GM21447 (cell line): ENCODE data around the gene DLGAP1.
"Not testable (repeated sequence)": the region's sequence is repeated elsewhere in the genome, so short reads cannot be mapped to it uniquely, and the experiment has no call there.

Source experiments
- ATAC-seq: cut with Tn5 transposase; IDR thresholded peaks from one replicate; pipeline ENCODE4 v1.9.1; 2021; ENCODE audit not compliant: unreplicated experiment

DLGAP1 gene

DNA sequence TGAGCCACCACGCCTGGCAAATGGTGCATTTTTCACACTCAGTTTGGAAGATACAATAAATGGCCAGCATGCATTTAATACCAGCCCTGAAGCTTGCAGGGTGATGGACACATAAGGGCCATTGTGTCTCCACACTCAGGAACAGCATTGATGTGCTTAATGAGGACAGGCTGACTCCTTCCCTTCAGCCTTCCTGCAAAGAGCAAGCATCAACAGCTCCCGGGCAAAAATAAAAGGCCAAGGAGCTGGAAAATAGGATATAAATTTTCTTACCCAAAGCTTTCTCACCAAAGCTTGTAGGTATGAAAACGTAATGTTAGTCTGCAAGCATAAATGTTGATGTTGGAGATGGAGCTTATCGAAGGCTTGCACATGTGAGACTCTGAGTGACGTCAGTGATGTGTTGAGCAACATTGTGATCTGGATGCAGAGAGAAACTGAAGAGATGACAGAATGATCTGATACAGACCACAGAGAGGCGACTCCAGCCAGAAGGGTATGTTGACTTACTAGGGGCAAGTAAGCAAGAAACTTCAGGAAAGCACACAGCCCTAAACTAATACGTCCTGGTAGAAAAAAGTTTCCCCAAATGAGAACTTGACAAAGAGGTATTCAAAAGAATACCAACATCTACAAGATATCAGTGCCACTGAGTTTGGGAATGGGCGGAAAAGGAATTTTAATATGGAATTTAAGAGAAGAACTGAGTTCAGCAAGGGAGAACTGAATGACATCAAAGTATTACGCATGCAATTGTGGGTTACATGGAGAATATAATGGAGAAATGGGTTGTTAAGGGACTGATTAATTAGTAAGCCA lies 748.6 kb downstream of the DLGAP1 start:
- no peak for ATAC-seq

- no peak for ATAC-seq
These were observed 750.4 kb downstream of the DLGAP1 start for GRCh38 chr18:3704556-3705344.

- no peak for ATAC-seq
These were observed 751.4 kb downstream of the DLGAP1 start for GRCh38 chr18:3703732-3704176.

GRCh38 chr18:3699707-3700567 lies 755.2 kb downstream of the DLGAP1 start:
- ATAC-seq = not testable (repeated sequence)

DNA sequence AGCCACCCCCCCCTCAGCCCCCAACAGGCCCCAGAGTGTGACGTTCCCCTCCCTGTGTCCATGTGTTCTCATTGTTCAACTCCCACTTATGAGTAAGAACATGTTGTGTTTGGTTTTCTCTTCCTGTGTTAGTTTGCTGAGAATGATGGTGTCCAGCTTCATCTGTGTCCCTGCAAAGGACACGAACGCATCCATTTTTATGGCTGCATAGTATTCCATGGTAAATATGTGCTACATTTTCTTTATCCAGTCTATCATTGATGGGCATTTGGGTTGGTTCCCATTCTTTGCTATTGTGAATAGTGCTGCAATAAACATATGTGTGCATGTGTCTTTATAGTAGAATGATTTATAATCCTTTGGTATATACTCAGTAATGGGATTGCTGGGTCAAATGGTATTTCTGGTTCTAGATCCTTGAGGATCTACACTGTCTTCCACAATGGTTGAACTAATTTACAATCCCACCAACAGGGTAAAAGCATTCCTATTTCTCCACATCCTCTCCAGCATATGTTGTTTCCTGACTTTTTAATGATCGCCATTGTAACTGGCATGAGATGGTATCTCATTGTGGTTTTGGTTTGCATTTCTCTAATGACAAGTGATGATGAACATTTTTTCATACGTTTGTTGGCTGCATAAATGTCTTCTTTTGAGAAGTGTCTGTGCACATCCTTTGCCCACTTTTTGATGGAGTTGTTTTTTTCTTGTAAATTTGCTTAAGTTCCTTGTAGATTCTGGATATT lies 760.9 kb downstream of the DLGAP1 start:
- not testable (repeated sequence) for ATAC-seq

GRCh38 chr18:3693410-3693809 lies 761.7 kb downstream of the DLGAP1 start:
- ATAC-seq = no peak

DNA sequence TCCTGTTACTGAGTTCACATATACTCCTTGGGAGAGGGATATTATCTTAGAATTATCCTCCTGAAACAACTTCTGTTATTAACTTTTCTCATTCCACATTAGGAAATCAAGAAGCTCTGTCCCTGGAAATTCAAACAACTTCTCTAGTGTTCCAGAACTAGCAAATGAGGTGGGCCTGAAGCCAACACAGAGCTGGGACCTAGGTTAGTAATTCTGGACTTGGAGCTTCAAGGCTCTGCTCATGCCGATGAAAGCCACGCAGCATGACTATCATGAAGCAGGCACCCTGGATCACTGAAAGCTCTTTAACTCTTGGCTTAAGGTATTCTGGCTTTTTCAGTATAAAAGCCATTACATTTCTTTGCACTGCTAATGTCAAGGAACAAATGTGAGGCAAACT lies 762.4 kb downstream of the DLGAP1 start:
- no peak for ATAC-seq

DNA sequence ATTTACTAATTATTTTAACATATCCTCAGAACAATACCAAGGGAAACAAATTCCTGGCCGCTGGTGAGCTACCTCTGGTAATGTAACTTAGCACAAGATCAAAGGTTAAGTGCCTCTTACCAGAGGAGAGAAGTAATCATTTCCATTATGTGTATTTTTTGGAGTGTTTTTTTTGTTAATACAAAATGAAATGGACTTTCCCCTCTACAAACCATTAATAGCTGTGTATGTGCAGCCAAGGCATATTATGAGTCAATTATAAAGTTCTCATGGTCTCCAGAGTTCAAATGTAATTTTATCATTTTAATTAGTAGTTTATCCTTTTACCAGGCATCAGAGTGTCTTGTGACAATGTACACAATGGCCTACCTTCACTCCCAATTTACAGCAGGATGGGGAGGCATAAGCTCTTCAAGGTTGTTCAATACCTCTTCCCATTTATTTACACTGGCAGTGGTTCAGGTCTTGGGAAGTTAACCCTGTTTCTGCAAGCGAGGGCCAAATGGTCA lies 762.9 kb downstream of the DLGAP1 start:
- no peak for ATAC-seq

GRCh38 chr18:3691705-3692104 lies 763.4 kb downstream of the DLGAP1 start:
- no peak for ATAC-seq

DNA sequence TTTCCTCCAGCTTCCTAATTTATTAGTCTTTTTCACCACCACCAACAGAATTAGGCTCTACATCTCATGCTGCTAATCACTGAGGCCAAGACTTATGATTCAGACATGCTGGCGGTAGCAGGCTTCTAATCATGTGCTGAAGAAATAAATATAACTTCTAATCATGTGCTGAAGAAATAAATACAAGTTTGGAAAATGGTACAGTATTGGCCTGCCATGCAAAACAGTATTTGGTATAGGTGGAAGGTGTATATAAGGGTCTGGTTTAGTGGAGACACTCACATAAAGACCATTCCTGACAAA lies 764.4 kb downstream of the DLGAP1 start:
- ATAC-seq = no peak

GRCh38 chr18:3689986-3690763 lies 764.9 kb downstream of the DLGAP1 start:
- ATAC-seq = no peak

GRCh38 chr18:3689091-3689490 lies 766.0 kb downstream of the DLGAP1 start:
- no peak for ATAC-seq

- ATAC-seq = no peak
These were observed 766.4 kb downstream of the DLGAP1 start for GRCh38 chr18:3688690-3689089.

DNA sequence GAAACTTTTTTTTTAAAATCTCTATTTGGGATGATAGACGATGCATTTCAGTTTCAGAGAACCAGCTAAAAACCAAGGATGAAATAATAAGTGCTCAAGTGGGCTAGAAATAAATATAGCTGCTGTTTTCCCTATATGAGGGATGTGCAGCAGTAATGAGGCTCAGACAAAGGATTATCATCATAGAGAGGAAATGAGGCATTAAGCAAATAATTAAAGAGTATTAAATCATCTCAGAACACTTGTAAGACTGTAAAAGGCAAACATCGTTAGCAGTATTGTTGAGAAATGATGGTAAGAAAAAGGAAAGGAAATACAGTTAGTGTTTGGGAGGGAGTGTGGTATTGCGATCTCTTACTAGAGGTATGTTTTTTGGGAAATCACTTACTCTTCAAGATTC lies 771.6 kb downstream of the DLGAP1 start:
- no peak for ATAC-seq

- ATAC-seq = no peak
These were observed 773.0 kb downstream of the DLGAP1 start for GRCh38 chr18:3682061-3682460.

DNA sequence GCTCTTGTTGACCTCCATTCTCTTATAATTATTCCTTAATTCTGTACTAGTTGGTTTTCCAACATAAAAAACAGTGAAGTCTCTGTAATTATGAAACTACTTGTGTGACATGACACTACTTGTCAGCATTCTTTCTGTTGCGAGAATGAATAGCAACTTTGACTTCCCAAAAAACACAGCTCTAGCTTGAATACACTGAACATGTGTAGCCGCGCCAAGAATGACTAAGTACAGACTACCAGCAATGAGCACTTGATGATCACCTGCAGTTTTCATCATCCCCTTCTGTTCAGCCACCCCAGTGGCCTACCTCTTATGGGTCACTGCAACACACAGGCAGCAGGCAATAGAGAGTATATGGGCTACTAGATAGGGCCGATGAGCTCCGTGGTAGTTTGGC lies 775.9 kb downstream of the DLGAP1 start:
- ATAC-seq = no peak

DNA sequence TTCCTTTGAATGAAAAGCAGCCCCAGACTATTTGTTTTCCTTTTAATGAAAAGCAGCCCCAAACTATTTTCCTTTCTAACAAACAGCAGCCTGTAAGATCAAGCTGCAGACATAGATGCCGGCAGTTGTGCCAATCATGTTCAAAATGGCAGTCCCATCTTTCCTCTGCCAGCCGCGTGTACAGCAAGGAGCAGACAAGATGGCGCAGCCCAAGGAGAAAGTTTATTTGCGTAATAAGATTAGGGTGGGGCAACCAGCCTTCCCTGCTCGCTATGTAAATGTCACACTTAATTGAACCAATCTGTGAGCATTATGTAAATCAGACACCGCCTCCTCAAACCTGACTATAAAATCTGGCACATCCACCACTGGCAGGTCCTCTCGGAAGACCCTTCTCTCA lies 779.1 kb downstream of the DLGAP1 start:
- no peak for ATAC-seq

DNA sequence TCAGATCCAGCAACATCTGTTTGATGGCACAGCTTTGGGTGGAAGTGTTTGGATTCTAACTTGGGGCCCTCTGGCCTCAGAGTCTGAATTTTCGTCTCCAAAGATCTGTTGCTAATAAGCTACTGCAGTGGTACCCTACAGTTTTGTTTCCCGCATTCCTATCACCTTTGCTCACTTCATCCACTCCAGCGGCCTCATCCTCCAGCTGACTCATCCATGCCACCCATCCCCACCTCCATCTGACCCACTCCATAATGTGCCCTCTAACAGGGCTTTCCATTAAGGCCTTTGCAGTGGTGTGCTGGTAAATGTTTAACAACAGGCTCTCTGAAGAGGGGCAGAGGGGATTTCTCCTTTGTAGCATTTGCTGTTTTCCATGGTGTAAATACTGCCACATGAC lies 779.7 kb downstream of the DLGAP1 start:
- no peak for ATAC-seq

DNA sequence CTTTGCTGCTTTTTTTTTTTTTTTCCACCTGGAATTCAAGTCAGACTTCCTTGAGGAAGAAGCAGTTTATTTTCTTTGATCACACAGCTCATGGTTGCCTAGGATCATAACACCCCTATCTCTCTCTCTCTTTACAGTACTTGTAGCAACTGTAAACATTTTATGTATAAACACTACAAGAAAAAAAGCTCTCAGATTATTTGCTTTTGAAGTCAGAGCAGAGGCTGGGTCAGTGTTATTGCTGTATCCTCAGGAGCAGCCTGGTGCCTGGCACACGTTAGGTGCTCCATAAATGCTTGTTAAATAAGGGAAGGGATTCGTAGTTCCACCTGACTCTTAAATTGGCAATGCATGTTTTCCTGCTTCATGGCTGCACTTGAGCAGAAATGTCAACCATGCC lies 783.9 kb downstream of the DLGAP1 start:
- no peak for ATAC-seq

- no peak for ATAC-seq
These were observed 785.7 kb downstream of the DLGAP1 start for GRCh38 chr18:3669376-3669775.
